HG03025 (cell line): ENCODE measurements around the gene CACNG3.
"Not testable (repeated sequence)": the region's sequence is repeated elsewhere in the genome, so short reads cannot be mapped to it uniquely, and the experiment has no call there.

ENCODE experiments used
- ATAC-seq: cut with Tn5 transposase; IDR thresholded peaks from one replicate; pipeline ENCODE4 v1.9.1; 2021; ENCODE audit warnings: mild to moderate bottlenecking, moderate library complexity; ENCODE audit not compliant: unreplicated experiment, low FRiP score

Gene CACNG3

DNA sequence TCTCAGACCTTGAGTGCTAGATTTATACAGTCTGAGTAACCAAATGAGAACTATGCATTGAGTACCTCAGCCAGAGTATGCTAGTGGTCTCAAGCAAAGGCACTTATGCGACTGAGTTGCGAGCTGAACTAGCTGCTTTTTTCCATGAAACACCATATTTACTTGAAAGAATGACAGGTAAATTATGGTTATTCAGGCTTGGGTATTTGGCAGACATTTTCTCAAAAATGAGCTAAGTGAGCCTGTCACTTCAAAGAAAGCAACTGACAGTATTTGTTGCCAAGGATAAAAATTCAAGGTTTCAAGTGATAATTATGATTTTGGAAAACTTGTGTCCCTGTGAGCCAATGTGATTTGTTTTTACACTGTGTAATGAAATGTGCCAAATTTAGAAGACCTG lies 19.3 kb downstream of the CACNG3 start:
- ATAC-seq: no peak

DNA sequence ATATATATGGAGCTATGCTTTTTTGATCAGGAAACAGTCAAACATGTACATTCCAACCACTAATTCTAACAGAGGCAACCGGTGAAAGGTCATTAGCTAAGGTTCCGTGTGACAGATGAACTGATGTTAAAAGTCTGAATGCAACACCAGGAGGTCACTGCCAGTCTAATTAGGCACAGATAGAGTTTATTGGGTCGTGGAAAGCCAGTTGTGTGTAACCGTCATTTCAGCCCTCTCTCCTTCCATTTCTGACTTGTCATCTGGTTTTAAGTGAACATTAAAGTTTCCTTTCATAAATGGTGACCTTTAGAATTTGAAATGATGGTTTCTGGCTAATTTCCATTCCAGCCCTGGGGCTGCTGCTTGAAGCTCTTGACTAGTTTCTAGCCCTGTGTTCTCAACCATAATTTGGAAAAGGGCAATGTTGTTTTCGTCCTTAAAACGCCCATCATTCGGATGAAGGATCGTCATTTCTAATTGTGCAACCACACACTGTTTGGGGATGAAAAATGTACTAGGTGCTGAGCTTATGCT lies 23.9 kb downstream of the CACNG3 start:
- no peak for ATAC-seq

DNA sequence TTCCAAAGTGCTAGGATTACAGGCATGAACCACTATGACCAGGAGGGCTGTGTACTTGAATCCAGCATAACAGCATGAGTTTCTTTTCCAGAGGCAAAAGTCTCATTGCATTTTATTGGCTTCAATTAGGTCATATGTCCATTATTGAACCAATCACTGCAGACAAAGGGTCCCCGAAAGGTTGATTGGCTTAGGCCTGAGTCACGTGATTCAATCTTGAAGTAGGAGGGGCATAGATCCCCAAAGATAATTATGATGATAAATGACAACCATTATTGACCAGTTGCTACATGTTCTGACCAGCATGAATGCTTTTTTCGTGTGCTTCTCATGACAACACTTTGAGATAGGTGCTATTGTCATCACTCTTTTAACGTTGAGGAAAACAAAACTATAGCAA lies 25.3 kb downstream of the CACNG3 start:
- no peak for ATAC-seq

DNA sequence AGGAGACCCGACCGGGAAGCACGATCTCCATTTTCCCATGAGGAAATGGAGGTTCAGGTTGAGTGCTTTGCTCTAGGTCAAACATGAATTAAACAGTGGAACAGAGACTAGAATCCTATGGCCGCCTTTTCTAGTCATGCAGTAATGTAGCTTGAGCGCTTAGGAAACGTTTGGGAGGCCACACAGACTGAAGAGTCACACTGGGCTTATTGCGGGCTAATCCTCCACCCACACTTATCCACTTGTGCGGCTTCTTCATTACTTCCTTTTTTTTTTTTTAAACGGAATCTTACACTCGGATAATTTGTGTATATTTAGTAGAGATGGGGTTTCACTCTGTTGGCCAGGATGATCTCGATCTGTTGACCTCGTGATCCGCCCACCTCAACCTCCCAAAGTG lies 26.0 kb downstream of the CACNG3 start:
- ATAC-seq: no peak

DNA sequence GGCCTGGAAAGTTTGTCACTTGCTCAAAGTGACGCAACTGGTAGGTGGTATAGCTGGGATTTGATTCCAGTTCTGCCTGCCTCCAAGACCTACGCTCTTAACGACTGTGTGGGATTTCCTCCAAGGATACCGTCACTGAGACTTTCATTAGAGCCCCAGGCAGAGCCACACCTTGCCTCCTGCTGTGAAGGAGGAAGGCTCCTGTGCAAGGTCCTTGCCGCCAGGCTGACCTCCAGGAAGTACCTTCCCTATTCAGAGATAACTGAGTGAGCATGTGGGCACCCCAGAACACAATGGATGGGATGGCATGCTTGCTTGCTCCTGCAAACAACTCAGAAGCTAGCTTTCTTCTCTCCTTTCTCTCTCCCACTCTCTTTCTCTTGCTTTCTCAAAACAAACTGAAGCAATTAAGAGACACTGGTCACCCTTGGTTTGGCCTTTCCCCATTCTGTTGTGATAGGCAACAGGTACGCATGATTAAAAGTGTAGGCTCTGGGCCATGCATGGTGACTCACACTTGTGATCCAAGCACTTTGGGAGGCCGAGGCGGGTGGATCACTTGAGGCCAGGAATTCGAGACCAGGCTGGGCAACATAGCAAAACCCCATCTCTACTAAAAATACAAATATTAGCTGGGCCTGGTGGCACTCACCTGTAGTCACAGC lies 30.7 kb downstream of the CACNG3 start:
- no peak for ATAC-seq

DNA sequence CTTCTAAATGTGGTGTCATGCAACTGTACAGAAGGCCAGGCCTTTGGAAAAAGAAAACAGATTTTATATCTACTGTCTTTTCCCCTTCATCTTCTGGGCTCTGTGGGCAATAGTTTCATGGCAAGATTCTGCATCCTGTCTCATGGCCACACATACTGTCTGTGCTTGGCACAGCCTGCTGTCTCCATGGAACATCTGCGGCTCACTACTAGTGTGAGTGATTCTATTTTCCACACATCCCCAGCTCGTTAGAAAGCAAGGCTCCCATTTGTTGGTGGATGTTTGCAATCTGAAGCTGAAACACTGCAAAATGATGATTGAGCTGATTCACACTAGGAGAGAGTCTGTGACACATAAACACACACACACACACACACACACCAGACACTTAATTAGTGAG lies 32.4 kb downstream of the CACNG3 start:
- ATAC-seq: no peak

DNA sequence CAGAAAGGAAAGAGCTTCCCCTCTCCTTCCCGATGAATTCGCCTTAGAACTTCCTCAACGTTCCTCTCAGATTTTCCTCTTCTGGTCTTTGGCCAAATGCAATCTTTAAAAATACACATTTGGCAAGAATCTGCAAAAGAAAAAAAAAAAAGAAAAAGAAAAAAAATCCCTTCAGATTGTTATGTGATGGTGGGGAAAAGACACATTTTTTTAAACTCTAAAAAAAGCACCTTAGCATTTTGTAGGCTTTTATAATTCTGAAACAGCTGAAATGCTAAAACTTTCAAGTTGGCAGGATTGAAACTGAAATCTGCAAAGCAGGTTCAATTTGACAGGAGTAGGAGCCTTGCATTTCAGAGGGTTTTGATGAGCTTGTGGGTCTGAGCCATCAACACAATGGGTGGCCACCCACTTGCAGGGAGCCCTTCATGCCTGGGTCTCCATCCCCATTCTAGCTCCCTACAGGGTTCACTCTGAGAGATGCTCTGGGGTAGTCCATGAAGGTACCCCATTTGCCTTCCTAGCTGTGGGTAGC lies 33.1 kb downstream of the CACNG3 start:
- ATAC-seq: no peak

DNA sequence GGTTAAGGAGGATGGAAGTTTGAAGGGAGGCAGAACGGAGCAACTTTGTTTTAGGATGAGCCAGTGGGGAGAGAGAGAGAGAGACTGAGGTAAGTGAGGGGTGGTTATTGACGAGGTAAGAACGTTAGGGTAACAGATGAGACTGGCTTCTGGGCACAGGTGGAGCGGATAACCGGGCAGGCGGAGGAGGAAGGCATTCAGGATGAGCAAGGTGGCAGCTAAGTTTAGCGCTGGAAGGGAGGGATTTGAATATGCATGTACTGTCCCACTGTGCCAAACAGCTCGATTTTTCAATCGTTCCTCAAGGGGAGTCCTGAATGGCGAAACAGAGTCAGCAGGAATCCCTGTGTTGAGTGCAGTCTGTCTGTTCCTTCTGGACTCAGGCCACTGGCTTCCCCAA lies 35.8 kb downstream of the CACNG3 start:
- no peak for ATAC-seq

DNA sequence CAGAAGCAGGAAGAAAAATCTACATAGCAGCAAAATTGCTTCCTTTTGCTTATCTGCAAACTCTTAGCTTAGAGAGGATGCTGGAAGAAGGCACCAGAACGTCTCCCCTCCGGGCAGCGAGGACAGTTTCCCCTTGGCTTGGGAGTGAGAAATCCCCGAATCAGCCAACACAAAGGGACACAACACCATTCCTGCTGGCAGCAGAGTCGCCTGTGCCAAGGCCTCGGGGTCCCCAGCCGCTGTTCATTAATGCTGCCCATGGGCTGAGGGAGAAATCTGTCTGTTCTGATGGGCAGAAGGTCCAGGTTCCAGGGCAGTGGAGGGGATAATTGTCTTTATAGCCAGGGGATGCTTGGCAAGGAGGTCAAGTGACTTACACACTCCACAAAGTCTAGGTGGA lies 38.0 kb downstream of the CACNG3 start:
- no peak for ATAC-seq

DNA sequence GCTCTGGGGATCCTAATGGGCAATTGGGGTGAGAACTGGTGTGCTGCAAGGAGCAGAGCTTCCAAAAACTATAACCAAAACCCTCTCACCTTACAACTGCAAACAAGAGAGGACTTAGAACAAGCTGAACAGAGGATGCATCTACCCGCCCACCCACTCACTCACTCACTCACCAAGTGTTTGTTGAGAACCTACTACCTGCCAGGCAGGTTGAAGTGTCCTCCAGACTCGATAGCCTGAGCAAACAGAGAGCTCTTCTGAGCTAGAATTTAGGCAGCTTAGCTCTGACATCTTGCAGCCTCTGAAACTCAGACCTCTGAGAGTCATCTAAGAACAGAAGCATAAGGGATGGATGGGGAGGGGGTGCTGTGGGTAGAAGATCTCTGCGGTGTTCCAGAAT lies 41.2 kb downstream of the CACNG3 start:
- no peak for ATAC-seq

DNA sequence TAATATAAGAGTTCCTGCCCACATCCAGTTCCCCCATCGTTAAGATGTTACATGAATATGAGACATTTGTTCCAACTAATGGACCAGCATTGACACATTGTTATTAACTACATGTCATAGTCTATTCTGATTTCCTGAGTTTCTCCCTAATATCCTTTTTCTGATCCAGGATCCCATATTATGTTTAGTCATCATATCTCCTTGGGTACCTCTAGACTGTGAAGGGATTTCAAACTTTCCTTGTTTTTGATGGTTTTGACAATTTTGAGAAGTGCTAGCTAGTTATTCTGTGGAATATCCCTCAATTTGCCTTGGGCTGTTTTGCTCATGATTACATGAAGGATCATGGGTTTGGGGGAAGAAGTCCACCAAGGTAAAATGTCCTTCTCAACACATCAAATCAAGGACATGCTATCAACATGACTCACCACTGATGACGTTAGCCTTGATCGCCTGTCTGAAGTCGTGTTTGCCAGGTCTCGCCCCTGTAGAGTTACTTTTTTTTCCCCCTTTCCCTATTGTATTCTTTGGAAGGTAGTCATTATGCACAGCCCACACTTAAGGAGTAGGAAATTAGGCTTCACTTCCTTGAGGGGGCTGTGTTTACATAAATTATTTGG lies 42.5 kb downstream of the CACNG3 start:
- no peak for ATAC-seq

DNA sequence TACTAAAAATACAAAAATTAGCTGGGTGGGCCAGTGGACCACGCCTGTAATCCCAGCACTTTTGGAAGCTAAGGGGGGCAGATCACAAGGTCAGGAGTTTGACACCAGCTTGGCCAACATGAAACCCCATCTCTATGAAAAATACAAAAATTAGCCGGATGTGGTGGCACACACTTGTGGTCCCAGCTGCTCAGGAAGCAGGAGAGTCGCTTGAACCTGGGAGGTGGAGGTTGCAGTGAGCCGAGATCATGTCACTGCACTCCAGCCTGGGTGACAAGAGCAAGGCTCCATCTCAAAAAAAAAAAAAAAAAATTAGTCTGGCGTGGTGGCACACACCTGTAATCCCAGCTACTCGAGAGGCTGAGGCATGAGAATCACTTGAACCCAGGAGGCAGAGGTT lies 44.6 kb downstream of the CACNG3 start:
- not testable (repeated sequence) for ATAC-seq

DNA sequence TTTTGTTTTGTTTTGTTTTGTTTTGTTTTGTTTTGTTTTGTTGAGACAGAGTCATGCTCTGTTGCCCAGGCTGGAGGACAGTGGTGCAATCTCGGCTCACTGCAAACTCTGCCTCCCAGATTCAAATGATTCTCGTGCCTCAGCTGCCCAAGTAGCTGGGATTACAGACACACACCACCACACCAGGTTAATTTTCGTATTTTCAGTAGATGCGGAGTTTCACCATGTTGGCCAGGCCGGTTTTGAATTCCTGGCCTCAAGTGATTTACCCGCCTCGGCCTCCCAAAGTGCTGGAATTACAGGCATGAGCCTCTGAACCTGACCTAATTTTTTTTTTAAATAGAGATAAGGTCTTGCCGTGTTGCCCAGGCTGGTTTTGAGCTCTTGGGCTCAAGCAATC lies 46.5 kb downstream of the CACNG3 start:
- ATAC-seq: no peak

DNA sequence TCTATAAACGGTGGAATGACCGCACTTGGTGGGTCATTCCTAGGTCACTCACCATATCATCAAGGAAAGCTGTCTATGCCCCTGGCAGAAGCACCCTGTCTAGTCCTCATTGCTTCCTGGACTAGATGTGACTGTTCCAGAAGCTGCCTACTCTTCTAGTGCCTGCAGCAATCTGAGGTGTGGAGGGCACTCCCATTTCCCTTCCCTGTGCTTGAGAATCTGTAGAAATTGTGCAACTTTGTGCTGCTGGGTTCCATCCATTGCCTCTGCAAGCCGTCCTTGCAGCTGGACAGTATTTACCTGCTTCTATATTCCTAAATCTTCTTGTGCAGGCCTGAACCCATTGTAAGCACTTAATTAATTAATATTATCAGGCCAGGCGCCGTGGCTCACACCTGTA lies 52.1 kb downstream of the CACNG3 start:
- ATAC-seq: no peak

DNA sequence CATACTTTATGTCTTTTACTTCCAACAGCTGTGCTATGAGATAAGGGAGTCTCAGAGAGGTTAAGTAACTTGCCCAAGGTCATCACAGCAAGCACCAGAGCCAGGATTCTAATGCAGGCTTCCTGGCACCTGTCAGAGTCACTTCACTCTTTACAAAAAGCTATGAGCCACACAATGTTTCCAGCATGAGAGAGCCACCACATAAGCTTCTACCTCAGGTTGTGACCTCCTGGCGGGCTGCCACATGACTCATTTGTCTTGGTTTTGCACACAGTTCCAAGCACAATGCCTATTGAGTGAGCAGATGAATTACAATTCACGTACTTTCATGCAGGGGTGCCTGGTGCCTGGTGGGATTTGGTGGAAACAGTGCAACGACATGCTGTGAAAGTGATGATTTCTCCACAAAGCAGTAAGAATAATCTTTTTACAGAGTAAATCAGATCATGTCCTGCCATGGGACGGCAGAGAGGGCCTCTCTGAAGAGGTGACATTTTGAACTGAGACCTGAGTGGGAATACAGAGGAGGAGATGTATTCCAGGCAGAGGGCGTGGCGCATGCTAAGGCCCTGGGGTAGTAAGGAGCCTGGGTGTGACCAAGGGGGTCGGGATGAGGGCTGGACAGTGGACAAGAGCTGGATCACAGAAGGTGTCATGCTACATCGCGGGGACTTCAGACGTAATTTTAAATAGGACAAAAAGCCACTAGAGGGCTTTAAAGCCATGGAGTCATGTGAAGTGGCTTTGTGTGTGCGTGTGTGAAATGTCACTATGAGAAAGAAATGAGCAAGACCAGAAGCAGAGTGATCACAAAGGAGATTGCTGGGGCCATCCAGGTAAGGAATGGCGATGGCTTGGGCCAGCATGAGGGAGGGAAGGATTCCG lies 53.4 kb downstream of the CACNG3 start:
- ATAC-seq: no peak

DNA sequence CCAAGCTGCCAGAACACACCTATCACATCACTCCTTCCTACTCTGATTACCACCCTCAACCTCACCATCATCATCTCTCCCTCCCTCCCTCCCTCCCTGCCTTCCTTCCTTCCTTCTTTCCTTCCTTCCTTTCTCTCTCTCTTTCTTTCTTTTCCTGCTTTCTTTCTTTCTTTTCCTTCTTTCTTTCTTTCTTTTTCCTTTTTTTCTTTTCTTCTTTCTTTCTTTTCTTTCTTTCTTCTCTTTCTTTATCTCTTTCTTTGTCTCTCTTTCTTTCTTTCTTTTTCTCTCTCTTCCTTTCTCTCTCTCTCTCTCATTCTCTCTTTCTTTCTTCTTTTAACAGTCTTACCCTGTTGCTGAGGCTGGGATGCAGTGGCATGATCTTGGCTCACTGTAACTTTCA lies 59.2 kb downstream of the CACNG3 start:
- no peak for ATAC-seq

DNA sequence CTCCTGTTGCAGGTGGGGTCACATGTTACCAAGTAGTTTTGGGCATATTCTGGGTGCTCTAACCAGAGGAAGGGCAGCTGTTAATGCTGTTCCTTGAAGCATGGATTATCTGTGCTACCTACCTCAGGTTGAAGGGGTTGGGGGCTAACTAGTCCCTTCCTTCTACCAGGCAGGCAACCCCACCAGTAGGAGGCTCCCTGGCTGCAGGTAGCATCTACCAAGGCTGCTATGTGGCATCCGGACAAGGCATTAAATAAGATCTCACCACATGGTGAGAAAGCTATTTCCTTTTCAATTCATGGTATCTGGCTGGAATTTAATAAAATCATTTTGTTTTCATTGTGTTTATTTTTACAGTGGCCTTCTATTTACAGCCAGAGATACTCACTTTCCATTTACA lies 62.5 kb downstream of the CACNG3 start:
- ATAC-seq: no peak

DNA sequence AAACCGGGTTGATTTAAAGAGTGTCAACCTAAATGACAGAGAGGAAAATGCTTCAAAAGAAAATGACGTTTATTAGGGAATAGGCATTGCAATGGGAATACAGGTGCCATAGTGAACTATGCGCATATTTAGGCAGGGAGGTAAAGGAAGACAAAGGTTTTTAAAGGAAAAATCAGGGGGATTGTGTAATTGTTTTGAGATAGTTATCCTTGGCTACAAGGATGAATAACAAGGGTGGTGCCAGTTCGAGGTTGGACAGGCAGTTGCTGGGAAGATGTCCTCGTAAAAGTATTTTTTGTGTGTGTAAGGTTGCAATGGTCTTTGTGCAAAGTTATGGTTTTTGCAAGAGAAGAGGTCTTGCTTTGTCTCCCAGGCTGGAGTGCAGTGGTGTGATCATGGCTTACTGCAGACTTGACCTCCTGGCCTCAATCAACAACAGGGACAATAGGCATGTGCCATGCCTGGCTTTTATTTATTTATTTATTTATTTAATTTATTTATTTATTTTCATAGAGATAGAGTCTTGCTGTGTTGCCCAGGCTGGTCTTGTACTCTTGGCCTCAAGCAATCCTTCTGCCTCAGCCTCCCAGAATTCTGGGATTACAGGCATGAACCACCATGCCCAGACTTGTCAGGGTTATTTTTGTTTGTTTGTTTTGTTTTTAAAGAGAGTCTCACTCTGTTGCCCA lies 63.1 kb downstream of the CACNG3 start:
- ATAC-seq: no peak

DNA sequence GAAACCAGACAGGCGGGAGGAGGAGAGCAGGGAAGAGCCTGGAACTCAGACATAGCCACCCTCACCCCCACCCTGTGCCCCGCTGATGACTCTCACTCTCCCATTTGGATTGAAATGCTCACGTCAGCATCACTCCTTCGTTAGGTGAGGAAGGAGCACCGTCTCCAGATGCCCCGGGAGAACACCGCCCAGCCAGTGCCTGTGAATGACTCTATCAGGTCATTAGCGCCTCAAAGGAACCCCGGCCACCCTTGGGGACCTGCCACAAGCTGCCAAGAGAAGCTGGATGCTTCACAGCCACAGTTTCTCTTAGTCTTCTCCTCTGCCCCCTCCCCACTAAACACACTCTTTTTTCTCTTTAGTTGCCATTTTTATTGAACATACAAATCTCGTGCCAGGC lies 66.0 kb downstream of the CACNG3 start:
- no peak for ATAC-seq

DNA sequence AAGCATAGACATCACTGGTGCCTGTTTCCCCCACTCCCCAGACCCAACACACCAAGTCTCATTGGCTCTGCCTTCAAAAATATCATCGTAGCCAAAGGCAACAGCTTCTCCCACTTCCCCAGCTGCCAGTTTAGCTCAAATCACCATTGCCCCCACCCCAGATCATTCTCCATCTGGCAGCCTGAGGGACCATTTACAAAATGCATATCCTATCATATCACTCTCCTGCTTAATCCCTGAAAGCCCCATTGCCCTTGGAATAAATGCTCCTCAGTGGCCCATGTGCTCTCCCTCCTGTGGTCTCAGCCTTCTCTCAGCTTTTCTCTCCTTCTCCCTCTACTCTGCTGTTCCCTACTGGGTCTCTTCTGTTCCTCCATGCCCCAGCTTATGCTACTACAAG lies 68.3 kb downstream of the CACNG3 start:
- no peak for ATAC-seq
